T-helper 22 cell (primary cell): ENCODE results near the gene ERP44.
A peak's percentile ranks its signal among the peaks of the same experiment; 100 is the strongest.
"Not testable (repeated sequence)": the region's sequence is repeated elsewhere in the genome, so short reads cannot be mapped to it uniquely, and the experiment has no call there.

Experiments
- DNase-seq: peaks from one replicate; pipeline ENCODE4 v3.0.0-alpha.2; 2020; ENCODE audit warnings: low read depth

ERP44 gene

GRCh38 chr9:100100146-100100667, 1.4 kb upstream of the ERP44 start:
- DNase-seq, result no peak

- no peak for DNase-seq
These were observed 882 bp upstream of the ERP44 start for GRCh38 chr9:100099722-100100042.

DNA sequence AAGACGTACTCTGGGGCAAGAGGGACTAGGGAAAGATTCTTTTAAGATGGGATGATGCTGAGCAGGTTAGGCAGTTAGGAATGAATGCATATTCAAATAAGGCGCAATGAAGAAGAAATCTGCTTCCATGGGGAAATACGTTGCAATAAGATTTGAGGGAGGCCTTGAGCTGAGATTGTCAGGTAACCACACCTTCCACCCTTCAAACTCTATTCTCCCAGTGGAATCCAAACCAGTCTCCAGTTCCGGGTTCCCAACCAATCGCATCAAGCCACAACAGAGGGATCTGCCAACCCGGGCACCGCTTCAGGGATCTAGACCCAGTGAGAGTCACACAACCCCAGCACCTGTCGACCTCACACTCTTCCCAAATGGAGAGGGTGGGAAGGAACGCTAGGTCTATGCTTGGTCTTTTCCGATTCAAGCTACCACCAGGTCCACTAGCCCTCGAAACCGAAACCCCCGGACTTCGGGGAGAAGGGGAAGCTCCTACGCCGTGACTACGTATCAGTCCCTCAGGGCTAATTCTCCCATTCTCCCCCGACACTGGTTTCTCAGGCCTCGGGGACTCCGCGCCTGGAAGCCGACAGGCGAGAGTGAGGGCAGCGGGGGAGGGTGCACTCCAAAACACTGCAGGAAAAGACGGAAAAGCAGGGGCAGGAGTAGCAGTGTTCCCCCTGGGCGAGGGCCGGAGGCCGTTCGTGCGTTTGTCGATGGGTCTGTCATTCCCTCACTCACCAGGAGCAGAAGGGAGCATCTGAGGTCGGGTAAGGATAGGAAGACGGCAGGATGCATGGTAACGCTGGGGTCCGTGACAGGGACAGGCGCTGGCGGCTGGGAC, 534 bp downstream of the ERP44 start:
- peak; percentile 38 for DNase-seq

GRCh38 chr9:100096378-100096916, 2.4 kb downstream of the ERP44 start:
- DNase-seq, result no peak

GRCh38 chr9:100094411-100094810, 4.4 kb downstream of the ERP44 start:
- DNase-seq, result not testable (repeated sequence)

DNA sequence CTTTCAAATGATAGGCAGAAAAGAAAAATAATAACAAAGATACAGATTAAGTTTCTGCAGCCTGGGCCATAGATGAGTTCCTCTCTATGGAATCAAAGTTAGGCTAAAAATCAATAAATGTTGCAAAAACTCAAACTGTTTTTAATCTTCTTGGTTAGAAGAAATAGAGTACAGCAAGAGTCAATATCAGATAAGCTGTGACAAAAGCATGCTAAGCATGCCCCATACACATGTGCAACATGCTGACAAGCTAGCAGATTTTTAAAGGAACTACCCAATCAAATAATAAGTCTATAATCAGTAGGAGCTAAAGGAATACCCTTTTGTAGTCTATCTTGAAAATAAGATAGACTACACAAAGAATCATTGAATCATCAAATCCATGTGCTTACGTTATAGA, 6.7 kb downstream of the ERP44 start:
- no peak for DNase-seq

GRCh38 chr9:100091650-100092049, 7.2 kb downstream of the ERP44 start:
- no peak for DNase-seq

GRCh38 chr9:100090880-100091279, 7.9 kb downstream of the ERP44 start:
- no peak for DNase-seq

DNA sequence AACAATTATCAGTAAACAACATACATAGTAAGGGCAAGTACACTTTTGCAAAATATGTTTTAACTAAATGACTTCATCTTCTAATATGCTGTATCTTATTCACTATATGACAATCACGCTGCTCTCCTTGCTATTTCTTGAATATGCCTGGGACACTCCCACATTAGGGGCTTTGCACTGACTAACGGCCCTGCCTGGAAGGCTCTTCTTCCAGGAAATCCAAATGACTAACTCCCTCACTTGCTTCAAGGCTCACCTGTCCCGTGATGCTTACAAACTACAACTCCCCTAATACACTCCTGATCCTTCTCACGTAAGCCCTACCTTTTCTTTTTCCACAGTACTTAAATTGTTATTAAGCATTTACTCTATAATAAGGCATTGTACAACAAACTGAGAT, 10.6 kb downstream of the ERP44 start:
- no peak for DNase-seq

- DNase-seq, result peak; percentile 7
These were observed 11.6 kb downstream of the ERP44 start for GRCh38 chr9:100087218-100087617.

DNA sequence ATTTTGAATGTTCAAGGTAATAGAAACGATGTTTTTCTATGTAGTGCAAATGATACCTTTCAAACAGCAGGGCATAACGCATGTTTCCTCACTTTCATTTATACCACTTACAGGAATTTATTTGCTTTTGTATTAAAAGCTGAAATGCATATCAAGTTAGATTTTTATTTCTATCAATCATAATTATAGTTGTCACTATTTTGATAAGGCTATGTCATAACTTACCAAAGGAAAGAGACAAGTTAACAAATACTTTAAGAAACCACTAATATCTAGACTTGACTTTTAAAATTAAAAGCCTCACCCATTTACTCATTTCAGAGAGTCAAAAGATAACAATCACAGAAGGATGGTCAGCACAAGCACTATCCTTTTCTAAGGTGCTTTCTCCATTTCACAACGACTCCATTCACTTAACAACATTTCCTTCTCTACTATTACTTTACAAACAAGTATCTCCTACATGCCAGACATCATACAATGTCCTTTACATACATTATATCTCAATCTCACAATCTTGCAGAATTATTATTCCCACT, 12.6 kb downstream of the ERP44 start:
- DNase-seq, result no peak

DNA sequence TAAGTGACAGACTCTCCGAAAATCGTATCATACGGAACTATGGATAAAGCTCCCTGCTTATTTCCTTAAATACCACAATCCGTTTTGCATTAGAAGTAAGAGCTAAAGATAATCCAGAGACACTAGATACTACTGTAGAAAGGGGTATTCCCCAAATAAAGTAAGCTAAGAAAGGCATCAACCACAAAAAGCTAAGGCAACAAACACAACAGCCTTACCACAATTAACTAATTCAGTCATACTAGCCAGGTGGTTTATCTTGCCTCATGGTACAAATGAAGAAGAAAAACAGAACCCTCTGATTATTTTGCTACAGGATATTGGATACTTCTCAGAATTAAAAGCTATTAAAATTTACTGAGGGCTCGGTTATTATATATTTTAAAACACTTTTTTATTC, 14.1 kb downstream of the ERP44 start:
- DNase-seq, result no peak

DNA sequence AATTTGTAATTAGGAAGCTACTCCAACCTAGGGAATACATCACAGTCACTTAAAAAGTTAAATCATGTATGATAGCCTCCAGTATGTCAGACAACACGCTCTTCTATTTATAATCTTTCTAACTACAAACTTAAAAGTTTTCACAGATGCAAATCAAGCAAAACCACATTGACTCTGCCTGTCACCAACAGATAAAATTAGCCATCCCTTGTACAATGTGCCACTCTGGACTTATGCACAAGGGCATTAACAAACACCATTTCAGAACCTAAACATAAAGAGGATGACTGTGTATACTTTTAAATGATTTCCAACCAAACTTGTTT, 14.7 kb downstream of the ERP44 start:
- DNase-seq, result no peak

GRCh38 chr9:100083448-100084127, 15.2 kb downstream of the ERP44 start:
- DNase-seq, result no peak

- DNase-seq, result no peak
These were observed 16.0 kb downstream of the ERP44 start for GRCh38 chr9:100082782-100083181.

DNA sequence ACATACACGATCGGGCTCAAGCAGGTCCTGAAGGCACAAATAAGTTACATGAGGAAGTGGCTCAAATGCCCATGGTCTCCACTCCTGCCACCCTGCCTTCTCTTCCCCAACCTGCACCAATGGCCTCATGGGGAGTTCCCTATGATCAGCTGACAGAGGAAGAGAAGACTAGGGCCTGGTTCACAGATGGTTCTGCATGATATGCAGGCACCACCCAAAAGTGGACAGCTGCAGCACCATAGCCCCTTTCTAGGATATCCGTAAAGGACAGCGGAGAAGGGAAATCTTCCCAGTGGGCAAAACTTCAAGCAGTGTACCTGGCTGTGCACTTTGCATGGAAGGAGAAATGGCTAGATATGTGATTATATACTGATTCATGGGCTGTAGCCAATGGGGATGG, 22.5 kb downstream of the ERP44 start:
- not testable (repeated sequence) for DNase-seq

GRCh38 chr9:100074989-100075388, 23.8 kb downstream of the ERP44 start:
- DNase-seq, result no peak

DNA sequence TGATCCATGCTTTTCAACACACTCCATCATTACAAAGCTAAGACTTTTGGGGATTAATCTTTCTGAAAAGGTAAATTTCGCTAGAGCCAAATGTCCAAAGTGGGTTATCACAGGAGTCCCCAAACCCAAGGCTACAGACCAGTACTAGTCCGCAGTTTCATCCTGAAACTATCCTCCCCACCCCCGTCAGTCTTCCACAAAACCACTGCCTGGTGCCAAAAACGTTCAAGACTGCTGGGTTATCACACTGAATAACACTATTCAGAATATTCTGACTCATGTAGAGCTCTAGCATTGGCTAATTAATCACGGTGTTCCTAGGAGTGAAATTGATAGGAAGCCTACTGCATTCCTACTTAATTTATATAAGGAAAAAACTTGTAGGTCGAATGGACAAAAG, 24.7 kb downstream of the ERP44 start:
- no peak for DNase-seq

DNA sequence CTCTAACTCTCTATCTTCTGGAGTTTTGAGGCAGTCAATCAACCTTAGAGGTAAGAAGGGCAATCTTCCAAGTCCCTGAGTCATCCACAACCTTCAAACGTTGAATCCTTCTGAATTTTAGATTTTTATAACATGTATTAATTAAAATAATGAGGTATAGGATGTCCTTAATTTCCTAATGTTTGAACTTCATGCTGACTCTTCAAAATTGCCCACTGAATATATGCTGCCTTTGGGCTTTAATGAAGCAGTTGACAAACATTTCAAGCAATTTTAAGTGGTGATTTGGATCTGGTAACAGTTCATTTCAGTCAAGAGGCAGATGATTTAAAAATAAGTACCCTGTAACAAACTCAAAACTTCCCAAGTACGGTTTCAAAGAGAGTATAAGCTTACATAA, 26.0 kb downstream of the ERP44 start:
- no peak for DNase-seq

DNA sequence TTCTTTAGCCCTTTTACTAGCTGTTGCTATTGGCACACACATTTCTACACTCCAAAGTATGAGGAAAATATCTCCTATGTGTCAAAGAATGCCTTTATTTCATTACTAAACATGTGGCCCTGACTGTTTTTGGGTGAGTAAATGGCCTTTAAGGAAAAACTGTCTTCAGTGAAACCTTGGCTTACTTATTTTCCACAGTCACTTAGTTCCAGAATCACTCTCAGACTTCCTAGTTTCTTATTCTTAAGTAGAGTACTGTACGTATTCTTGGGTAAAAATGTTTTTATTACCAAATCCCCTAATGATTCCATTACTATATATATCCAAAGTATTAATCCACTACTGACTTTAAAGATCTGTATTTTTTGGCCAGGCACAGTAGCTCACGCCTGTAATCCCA, 27.5 kb downstream of the ERP44 start:
- DNase-seq, result no peak

DNA sequence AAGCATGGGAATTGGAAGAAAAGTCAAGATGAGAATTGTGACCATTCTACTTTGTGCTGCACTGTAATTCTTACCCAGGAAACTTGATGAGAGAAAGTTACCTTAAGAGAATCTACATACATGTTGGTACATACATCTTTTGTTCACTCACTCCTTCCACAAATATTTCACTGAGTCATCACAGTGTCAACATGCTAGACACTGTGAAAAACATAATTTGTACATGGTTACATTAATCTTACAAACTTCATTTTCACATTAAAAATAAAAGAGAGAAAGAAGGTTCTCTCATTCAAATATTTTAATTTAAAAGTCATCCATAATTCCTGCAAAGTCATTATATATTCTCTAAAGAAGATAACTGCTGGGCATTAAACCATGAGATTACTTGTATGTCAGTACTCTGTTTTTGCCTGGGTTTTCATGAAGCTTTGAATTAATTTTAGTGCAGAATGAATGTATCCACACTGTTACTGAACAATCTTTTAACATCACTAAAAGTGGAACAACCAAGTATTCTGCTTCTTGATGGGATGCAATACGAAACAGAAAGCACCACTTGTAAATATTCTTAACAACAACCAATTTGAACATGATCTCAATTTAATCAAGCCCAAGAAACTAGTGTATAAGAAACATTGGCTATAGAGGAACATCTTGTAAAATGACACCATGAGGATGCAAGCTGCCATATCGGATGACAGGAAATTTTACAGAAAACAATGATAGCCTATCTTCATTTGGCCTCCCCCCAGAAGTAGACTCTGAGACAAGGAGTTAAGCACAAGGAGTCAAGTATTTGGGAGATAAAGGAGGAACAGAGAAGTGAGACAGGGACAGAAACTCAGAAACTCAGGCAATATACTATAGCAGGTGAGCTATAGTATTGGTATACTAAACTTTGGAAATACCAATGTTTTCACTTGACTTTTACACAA, 28.4 kb downstream of the ERP44 start:
- DNase-seq, result no peak

- not testable (repeated sequence) for DNase-seq
These were observed 29.7 kb downstream of the ERP44 start for GRCh38 chr9:100069068-100069467.
